ENCODE results near the gene CCDC32. TPM values are rescaled to one million over a fixed set of nuclear protein-coding genes. Genes with fewer than 3 reads are reported as not detected.

The CCDC32 gene
- total and polyA plus RNA-seq, 2 of the 8 experiments (the other 6 are each of a cell fraction or from before 2014, with no cell fraction given) = 8.9 to 12.1 TPM

GRCh38 chr15:40555876-40556275 lies 9.0 kb downstream of the CCDC32 start:
- Histone ChIP-seq H3K4ac (replicated peaks; ENCODE audit: insufficient read length, low read depth, low read length) (no peak overlapping the region), H3K27me3 (replicated peaks in 1 of 4; ENCODE audit: control insufficient read depth in 3 of 4, extremely low read depth in 1 of 4, insufficient read depth in 3 of 4, low read length in 3 of 4) (no peaks in the 10 kb centered on the region), H4K8ac (ENCODE audit: extremely low read depth, insufficient read depth, low read length) (no peak overlapping the region), H3K23me2 (ENCODE audit: low read depth, low read length) (no peaks in the 10 kb centered on the region), H2AFZ (ENCODE audit: low read length) (no peak overlapping the region), H3K9me3 (ENCODE audit: insufficient read depth in 2 of 2, low read depth in 1 of 2, low read length in 1 of 2) (no peaks in the 10 kb centered on the region), H3K4me2 (ENCODE audit: insufficient read depth in 1 of 2, low read depth in 2 of 2, low read length in 2 of 2) (no peak overlapping the region), H3K4me1 (replicated peaks in 1 of 4; ENCODE audit: control insufficient read depth in 3 of 4, insufficient read depth in 4 of 4, low read length in 3 of 4) (peaks cover 12 to 24% (median 13%) of the 10 kb centered on the region in 4 experiments), H4K5ac (ENCODE audit: insufficient read length, low read depth, low read length) (no peak overlapping the region), H3K79me2 (ENCODE audit: control insufficient read depth in 1 of 2, insufficient read depth in 2 of 2, low read length in 2 of 2) (no peaks in the 10 kb centered on the region), H3K18ac (ENCODE audit: extremely low read depth, low read length) (no peak overlapping the region), H4K20me1 (replicated peaks in 1 of 2; ENCODE audit: control insufficient read depth in 1 of 2, insufficient read depth in 2 of 2, low read length in 2 of 2) (no peaks in the 10 kb centered on the region), H3K23ac (ENCODE audit: insufficient read length) (no peak overlapping the region), H3K9ac (replicated peaks in 1 of 4; ENCODE audit: extremely low read depth in 1 of 4, low read depth in 3 of 4, low read length in 3 of 4) (no peak overlapping the region), H3K36me3 (ENCODE audit: control insufficient read depth in 2 of 4, insufficient read depth in 4 of 4, low read length in 3 of 4) (peaks cover 0 to 4% (median 0%) of the 10 kb centered on the region in 4 experiments; a peak in 1 of 8 replicates), H2BK120ac (replicated peaks; ENCODE audit: low read depth, low read length) (no peak overlapping the region), H3K27ac (ENCODE audit: low read depth, low read length) (no peak overlapping the region), H3K56ac (replicated peaks; ENCODE audit: insufficient read length, low read depth, low read length) (no peak overlapping the region), H2BK5ac (ENCODE audit: low read depth, low read length) (no peak overlapping the region), H3K79me1 (ENCODE audit: low read depth, low read length) (no peaks in the 10 kb centered on the region), H2BK12ac (ENCODE audit: low read depth, low read length) (no peak overlapping the region), H3K4me3 (ENCODE audit: extremely low read depth in 1 of 4, insufficient read depth in 2 of 4, low read depth in 3 of 4, low read length in 4 of 4) (no peak overlapping the region), H2AK5ac (ENCODE audit: low read depth, low read length) (no peak overlapping the region), H4K91ac (replicated peaks; ENCODE audit: insufficient read length, low read length) (no peak overlapping the region), H2BK15ac (ENCODE audit: low read length) (no peak overlapping the region), H3K14ac (ENCODE audit: insufficient read length) (no peak overlapping the region), H2BK20ac (ENCODE audit: low read length) (no peak overlapping the region)
- FAIRE-seq (no peak), DNase-seq (ENCODE audit: low read depth in 1 of 2, low spot score in 2 of 2) (no peak)
- POLR2A ChIA-PET (ENCODE audit: partially characterized antibody) = no interaction called here
- CTCF ChIA-PET (ENCODE audit: partially characterized antibody) = interaction anchor here (1.5 kb wide), 1 partner anchor 36 kb away, joined by 4 read pairs; no protein-coding TSS in a partner anchor
- TF ChIP-seq ASH2L (IDR thresholded peaks at IDR 0.05; ENCODE audit: low read length) = no peak
- TF ChIP-seq KDM1A (IDR thresholded peaks at IDR 0.05; ENCODE audit: borderline replicate concordance, low read length) = peak; percentile 49; the same call in 1 of the 2 replicates
- TF ChIP-seq SIRT6 (IDR thresholded peaks at IDR 0.05; ENCODE audit: low read length) = no peak
- 89% methylated on average over 2 of the region's 2 CpGs; no CpG with 5 or more reads in 1 of the 2 experiments for WGBS, 2 experiments (ENCODE audit: extremely low coverage in 1 of 2, insufficient coverage in 1 of 2, insufficient read length in 1 of 2, insufficient replicate concordance in 2 of 2, low coverage in 1 of 2, low lambda C conversion rate in 2 of 2, missing lambda C conversion rate in 1 of 2)
